D721Med (cell line): ENCODE results near the gene MAU2.
"Not testable (repeated sequence)": the region's sequence is repeated elsewhere in the genome, so short reads cannot be mapped to it uniquely, and the experiment has no call there.

ENCODE experiments used
- DNase-seq: peaks from one replicate; pipeline ENCODE4 v3.0.0; 2011; ENCODE audit warnings: low spot score; ENCODE audit not compliant: insufficient read length
- FAIRE-seq: peaks from 2 replicates; lab custom pipeline; 2011; peaks lifted over from hg19 to GRCh38; lab: Jason Lieb, UNC
- CTCF ChIP-seq: IDR thresholded peaks from 2 replicates; pipeline ENCODE4 v1.5.1; 2012; ENCODE audit warnings: mild to moderate bottlenecking, control low read depth; ENCODE audit not compliant: insufficient read depth; ENCODE audit errors: missing control alignments

MAU2 gene

DNA sequence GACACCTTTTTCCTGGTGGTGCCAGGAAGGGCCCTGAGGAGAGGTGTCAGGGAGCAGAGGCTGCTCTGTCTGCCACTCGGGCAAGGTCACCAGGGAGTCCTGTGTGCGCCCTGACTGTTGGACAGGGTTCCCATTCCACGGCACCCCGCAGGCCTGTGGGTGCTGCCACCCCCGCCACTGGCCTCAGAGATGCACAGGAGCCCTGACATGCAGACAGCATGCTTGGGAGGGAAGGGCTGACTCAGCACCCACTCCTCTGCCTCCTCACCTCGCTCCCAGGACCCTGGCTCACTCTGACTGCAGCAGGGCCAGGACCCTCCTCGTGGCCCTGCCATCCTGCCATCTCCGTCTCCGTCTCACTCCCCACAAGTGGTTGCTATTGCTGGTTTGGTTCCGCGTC is 25.3 kb downstream of the MAU2 start:
- no peak for TF ChIP-seq CTCF
- DNase-seq (no peak), FAIRE-seq (no peak)

- no peak for DNase-seq
- no peak for TF ChIP-seq CTCF
- FAIRE-seq = no peak
These were observed 26.9 kb downstream of the MAU2 start for GRCh38 chr19:19347401-19348110.

GRCh38 chr19:19348266-19348665 is 27.6 kb downstream of the MAU2 start:
- TF ChIP-seq CTCF = no peak
- FAIRE-seq (no peak), DNase-seq (no peak)

DNA sequence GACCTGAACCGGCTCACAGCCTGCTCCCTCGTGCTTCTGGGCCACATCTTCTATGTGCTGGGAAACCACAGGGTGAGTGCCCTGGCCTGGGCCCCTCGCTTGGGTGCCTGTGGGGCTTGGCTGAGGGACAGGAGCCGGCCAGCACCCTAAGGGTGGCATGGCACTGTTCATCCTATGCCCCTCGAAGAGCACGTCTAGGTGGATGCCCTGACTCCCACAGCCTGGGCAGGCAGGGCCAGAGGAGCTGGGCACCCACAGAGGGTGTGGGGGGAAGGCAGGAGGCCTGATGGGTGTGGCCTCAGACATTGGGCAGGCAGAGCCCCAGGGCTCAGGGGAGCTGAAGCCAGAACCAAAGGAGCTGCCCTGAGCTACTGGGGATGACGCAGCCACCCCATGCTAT is 28.7 kb downstream of the MAU2 start:
- TF ChIP-seq CTCF = no peak
- DNase-seq (no peak), FAIRE-seq (no peak)

DNA sequence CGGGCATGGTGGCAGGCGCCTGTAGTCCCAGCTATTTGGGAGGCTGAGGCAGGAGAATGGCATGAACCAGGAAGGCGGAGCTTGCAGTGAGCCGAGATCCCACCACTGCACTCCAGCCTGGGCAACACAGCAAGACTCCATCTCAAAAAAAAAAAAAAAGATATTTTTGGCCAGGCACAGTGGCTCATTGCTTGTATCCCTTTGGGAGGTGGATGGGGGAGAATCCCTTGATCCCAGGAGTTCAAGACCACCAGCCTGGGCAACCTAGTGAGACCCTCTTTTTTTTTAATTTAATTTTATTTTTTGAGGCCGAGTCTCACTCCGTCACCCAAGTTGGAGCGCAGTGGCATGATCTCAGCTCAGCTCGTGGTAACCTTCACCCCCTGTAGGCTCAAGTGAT is 30.1 kb downstream of the MAU2 start:
- DNase-seq, FAIRE-seq: not testable (repeated sequence)

DNA sequence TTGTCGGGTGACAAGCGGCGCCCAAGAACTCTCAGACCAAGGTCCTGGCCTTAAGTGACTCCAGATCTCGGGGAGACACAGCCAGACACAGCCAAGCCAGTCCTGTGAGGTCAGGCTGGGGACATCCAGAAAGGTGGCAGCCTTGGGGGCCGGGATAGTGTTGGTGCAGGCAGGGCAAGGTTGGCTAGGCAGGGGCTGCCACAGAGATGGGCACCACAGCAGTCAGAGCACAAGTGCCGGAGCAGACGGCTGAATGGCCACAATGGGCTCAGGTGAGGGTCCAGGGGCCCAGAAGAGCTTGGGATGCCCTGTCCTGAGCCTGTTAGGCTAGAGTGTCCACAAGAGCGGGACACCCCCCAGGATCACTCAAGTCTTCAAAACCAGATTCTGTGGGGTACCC is 32.2 kb downstream of the MAU2 start:
- FAIRE-seq = no peak
- TF ChIP-seq CTCF = no peak

GRCh38 chr19:19354007-19354406 is 33.4 kb downstream of the MAU2 start:
- DNase-seq (no peak), FAIRE-seq (no peak)
- no peak for TF ChIP-seq CTCF

More for the DNA sequence above, 32.2 kb downstream of the MAU2 start:
- no peak for DNase-seq
